RWPE2 (cell line): ENCODE results near the gene RPS18.

Experiments
- ATAC-seq: fragments of 200-7000 bp; cut with Tn5 transposase; 3 replicates; pipeline ENCODE4 v1.9.1; 2021; ENCODE audit warnings: low read depth
- DNase-seq: peaks from one replicate; pipeline ENCODE4 v3.0.0-alpha.2; 2020; ENCODE audit warnings: low spot score
- H3K27ac ChIP-seq: fragments of 450-650 bp; 2 replicates; pipeline ENCODE4 v1.5.1; 2017; ENCODE audit warnings: mild to moderate bottlenecking; ENCODE audit not compliant: poor library complexity, severe bottlenecking
- H3K27me3 ChIP-seq: fragments of 250-450 bp; sonication (Bioruptor Pico); 2 replicates; pipeline ENCODE4 v1.5.1; 2021; ENCODE audit warnings: mild to moderate bottlenecking, moderate library complexity; ENCODE audit not compliant: insufficient read depth, poor library complexity, severe bottlenecking
- H3K36me3 ChIP-seq: fragments of 250-450 bp; sonication (Bioruptor Pico); 2 replicates; pipeline ENCODE4 v1.5.1; 2020; ENCODE audit warnings: low read depth, mild to moderate bottlenecking, moderate library complexity
- H3K4me1 ChIP-seq: fragments of 250-450 bp; sonication (Bioruptor Pico); 2 replicates; pipeline ENCODE4 v1.5.1; 2021; ENCODE audit warnings: mild to moderate bottlenecking, moderate library complexity; ENCODE audit not compliant: insufficient read depth, poor library complexity, severe bottlenecking
- H3K4me3 ChIP-seq: fragments of 250-450 bp; sonication (Bioruptor Pico); 2 replicates; pipeline ENCODE4 v1.5.1; 2021; ENCODE audit warnings: mild to moderate bottlenecking, moderate library complexity; ENCODE audit not compliant: severe bottlenecking
- H3K9me3 ChIP-seq: fragments of 250-450 bp; sonication (Bioruptor Pico); 2 replicates; pipeline ENCODE4 v1.5.1; 2021; ENCODE audit warnings: mild to moderate bottlenecking, moderate library complexity; ENCODE audit not compliant: severe bottlenecking
- CTCF ChIP-seq: fragments of 450-650 bp; IDR thresholded peaks from one replicate; pipeline ENCODE4 v1.5.1; 2017; ENCODE audit warnings: mild to moderate bottlenecking, moderate library complexity; ENCODE audit not compliant: poor library complexity, severe bottlenecking

Gene RPS18

GRCh38 chr6:33288141-33288920 is 16.5 kb downstream of the RPS18 start:
- TF ChIP-seq CTCF: no peak
- H3K36me3 ChIP-seq: peaks cover 63% of the 10 kb centered on the region
- DNase-seq: no peak
- no peaks in the 10 kb centered on the region for H3K9me3 ChIP-seq
- H3K4me3 ChIP-seq: peak overlapping the region; percentile 76
- H3K27me3 ChIP-seq: no peaks in the 10 kb centered on the region
- ATAC-seq: no peak
- peak overlapping the region; percentile 23 for H3K27ac ChIP-seq
- no peaks in the 10 kb centered on the region for H3K4me1 ChIP-seq

- H3K27me3 ChIP-seq: no peaks in the 10 kb centered on the region
- H3K4me1 ChIP-seq: no peaks in the 10 kb centered on the region
- no peak for DNase-seq
- ATAC-seq: peak; percentile 95
- TF ChIP-seq CTCF: no peak
- H3K27ac ChIP-seq: peak within 1 kb of the TSS; percentile 23
- H3K4me3 ChIP-seq: peak within 1 kb of the TSS; percentile 76
- H3K9me3 ChIP-seq: no peaks in the 10 kb centered on the region
- peaks cover 59% of the 10 kb centered on the region for H3K36me3 ChIP-seq
These were observed 17.3 kb downstream of the RPS18 start, which contains the start of the genes PFDN6 and WDR46 for GRCh38 chr6:33288921-33289783. TSS of gene PFDN6 (plus strand) at chr6:33289601. CDS start at chr6:33289857, 256 bp downstream. TSS of gene WDR46 (minus strand) at chr6:33289239. CDS start at chr6:33289170, 69 bp downstream.

- H3K27ac ChIP-seq: peak overlapping the region; percentile 23
- no peaks in the 10 kb centered on the region for H3K27me3 ChIP-seq
- no peaks in the 10 kb centered on the region for H3K4me1 ChIP-seq
- H3K36me3 ChIP-seq: peaks cover 57% of the 10 kb centered on the region
- H3K9me3 ChIP-seq: no peaks in the 10 kb centered on the region
- DNase-seq (no peak), ATAC-seq (peak; percentile 26)
- TF ChIP-seq CTCF: no peak
- peak overlapping the region; percentile 76 for H3K4me3 ChIP-seq
These were observed 18.0 kb downstream of the RPS18 start for GRCh38 chr6:33289784-33290315.

GRCh38 chr6:33290459-33290858 is 18.6 kb downstream of the RPS18 start:
- Histone ChIP-seq H3K36me3 (peaks cover 53% of the 10 kb centered on the region), H3K9me3 (no peaks in the 10 kb centered on the region), H3K27ac (no peak overlapping the region), H3K4me3 (peak overlapping the region; percentile 76), H3K27me3 (no peaks in the 10 kb centered on the region), H3K4me1 (no peaks in the 10 kb centered on the region)
- TF ChIP-seq CTCF: no peak
- DNase-seq (no peak), ATAC-seq (no peak)
